GM19397 (cell line): ENCODE results near the gene ANO2.

Source experiments
- ATAC-seq: cut with Tn5 transposase; IDR thresholded peaks from one replicate; pipeline ENCODE4 v1.9.1; 2021; ENCODE audit warnings: mild to moderate bottlenecking, moderate library complexity; ENCODE audit not compliant: unreplicated experiment

ANO2 gene

GRCh38 chr12:5631497-5631896 lies 313.6 kb downstream of the ANO2 start:
- ATAC-seq, result no peak

- no peak for ATAC-seq
Measured at GRCh38 chr12:5630726-5631125, 314.3 kb downstream of the ANO2 start.

GRCh38 chr12:5628501-5628900 lies 316.6 kb downstream of the ANO2 start:
- no peak for ATAC-seq

GRCh38 chr12:5627053-5627630 lies 317.9 kb downstream of the ANO2 start:
- ATAC-seq, result no peak

GRCh38 chr12:5626151-5626550 lies 318.9 kb downstream of the ANO2 start:
- ATAC-seq, result no peak

GRCh38 chr12:5624486-5625272 lies 320.4 kb downstream of the ANO2 start:
- no peak for ATAC-seq

- no peak for ATAC-seq
Measured at GRCh38 chr12:5623411-5623810, 321.6 kb downstream of the ANO2 start.

GRCh38 chr12:5622280-5622679 lies 322.8 kb downstream of the ANO2 start:
- ATAC-seq, result no peak

- ATAC-seq, result no peak
Measured at GRCh38 chr12:5621329-5621728, 323.7 kb downstream of the ANO2 start.

- ATAC-seq, result no peak
Measured at GRCh38 chr12:5620896-5621295, 324.2 kb downstream of the ANO2 start.

- no peak for ATAC-seq
Measured at GRCh38 chr12:5619628-5620027, 325.4 kb downstream of the ANO2 start.

- ATAC-seq, result no peak
Measured at GRCh38 chr12:5616854-5617253, 328.2 kb downstream of the ANO2 start.

- ATAC-seq, result no peak
Measured at GRCh38 chr12:5615760-5616159, 329.3 kb downstream of the ANO2 start.

GRCh38 chr12:5614256-5614655 lies 330.8 kb downstream of the ANO2 start:
- ATAC-seq, result no peak

- ATAC-seq, result no peak
Measured at GRCh38 chr12:5612556-5613410, 332.3 kb downstream of the ANO2 start.

GRCh38 chr12:5611162-5611561 lies 333.9 kb downstream of the ANO2 start:
- ATAC-seq, result no peak

GRCh38 chr12:5599378-5599777 lies 345.7 kb downstream of the ANO2 start:
- ATAC-seq, result no peak

- no peak for ATAC-seq
Measured at GRCh38 chr12:5593998-5594397, 351.1 kb downstream of the ANO2 start.

- no peak for ATAC-seq
Measured at GRCh38 chr12:5593086-5593485, 352.0 kb downstream of the ANO2 start.

- ATAC-seq, result no peak
Measured at GRCh38 chr12:5592310-5592709, 352.7 kb downstream of the ANO2 start.

- no peak for ATAC-seq
Measured at GRCh38 chr12:5590316-5590715, 354.7 kb downstream of the ANO2 start.

GRCh38 chr12:5589054-5589453 lies 356.0 kb downstream of the ANO2 start:
- ATAC-seq, result no peak
